GM12874 (cell line): ENCODE data around the gene MYRF.
A peak's percentile ranks its signal among the peaks of the same experiment; 100 is the strongest.

ENCODE experiments used
- TF ChIP-seq, protein P1 (sequence below): IDR thresholded peaks from 2 replicates; pipeline ENCODE4 v1.5.1; 2011; ENCODE audit warnings: low read depth, mild to moderate bottlenecking, control low read depth, low read length, moderate library complexity; ENCODE audit not compliant: insufficient read depth

The MYRF gene

GRCh38 chr11:61827571-61828378 lies 75.3 kb downstream of the MYRF start, which contains the start of gene FADS2:
FADS2 (plus strand) TSS chr11:61828300; CDS start chr11:61828391, 91 bp downstream.
- TF ChIP-seq, protein P1, sequence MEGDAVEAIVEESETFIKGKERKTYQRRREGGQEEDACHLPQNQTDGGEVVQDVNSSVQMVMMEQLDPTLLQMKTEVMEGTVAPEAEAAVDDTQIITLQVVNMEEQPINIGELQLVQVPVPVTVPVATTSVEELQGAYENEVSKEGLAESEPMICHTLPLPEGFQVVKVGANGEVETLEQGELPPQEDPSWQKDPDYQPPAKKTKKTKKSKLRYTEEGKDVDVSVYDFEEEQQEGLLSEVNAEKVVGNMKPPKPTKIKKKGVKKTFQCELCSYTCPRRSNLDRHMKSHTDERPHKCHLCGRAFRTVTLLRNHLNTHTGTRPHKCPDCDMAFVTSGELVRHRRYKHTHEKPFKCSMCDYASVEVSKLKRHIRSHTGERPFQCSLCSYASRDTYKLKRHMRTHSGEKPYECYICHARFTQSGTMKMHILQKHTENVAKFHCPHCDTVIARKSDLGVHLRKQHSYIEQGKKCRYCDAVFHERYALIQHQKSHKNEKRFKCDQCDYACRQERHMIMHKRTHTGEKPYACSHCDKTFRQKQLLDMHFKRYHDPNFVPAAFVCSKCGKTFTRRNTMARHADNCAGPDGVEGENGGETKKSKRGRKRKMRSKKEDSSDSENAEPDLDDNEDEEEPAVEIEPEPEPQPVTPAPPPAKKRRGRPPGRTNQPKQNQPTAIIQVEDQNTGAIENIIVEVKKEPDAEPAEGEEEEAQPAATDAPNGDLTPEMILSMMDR: no peak

- TF ChIP-seq, protein P1: no peak
Measured at GRCh38 chr11:61828379-61828628, 75.9 kb downstream of the MYRF start.

GRCh38 chr11:61828629-61829407 lies 76.4 kb downstream of the MYRF start:
- TF ChIP-seq, protein P1: peak; percentile 68

- TF ChIP-seq, protein P1: no peak
Measured at GRCh38 chr11:61829806-61830205, 77.4 kb downstream of the MYRF start.

DNA sequence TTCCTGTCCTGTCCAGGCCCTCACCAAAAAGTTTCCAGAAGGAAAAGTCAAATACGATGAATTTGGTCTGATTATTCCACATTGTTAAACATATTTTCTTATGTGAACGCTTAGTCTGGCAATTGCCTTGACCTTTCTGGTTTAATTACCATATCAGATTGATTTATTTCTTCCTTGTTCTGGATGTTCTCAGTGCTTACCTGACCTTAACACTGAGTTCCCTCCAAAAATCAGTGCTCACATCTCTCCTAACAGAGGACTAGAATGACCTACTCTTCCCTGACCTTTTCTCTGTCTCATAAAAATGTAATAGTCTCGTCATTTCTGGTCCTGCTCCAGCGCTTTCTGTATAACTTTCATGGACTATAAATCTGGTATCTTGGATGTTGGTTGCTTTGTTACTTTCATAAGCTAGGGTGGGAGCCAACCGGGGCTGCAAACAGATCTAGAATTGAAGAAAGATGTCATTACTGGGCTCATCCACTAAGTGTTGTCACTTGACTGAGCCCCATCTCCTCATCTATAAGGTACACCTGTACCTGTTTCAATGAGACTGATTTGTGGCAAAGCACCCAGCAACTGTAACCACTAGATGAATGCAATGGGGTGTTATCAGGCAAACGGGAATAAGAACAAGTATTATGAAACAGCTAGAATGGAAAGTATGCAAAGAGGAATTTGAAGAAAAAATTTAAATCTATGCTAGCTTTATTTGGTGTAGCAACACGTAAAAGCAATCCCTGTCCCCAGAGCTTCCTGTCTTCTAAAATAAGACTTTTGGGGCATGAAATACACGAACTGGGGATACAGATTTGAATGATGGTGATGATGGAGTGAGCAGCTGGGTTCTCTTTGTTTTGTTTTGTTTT lies 78.0 kb downstream of the MYRF start:
- TF ChIP-seq, protein P1: no peak

DNA sequence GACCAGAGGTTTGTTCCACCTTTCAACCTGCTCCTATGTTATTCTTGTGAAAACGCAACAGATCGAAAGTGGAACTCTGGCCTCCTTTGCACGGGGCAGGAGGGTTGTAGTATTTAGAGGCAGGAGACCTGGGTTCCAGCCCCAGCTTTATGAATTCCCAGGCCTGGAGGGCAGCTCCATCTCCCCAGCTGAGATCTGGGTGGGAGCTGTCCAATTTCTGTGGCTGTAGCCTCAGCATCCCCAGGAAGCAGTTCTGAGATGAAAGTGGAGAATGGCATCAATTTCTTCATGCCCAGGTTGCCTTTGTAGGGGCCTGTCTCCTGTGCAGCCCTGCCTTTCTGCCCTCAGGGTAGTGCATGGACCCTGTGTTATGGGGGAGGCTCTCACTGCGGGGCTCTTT lies 79.8 kb downstream of the MYRF start:
- TF ChIP-seq, protein P1: no peak

- TF ChIP-seq, protein P1: no peak
Measured at GRCh38 chr11:61832754-61833153, 80.3 kb downstream of the MYRF start.
